ENCODE data around the gene PLP2. TPM values are rescaled to one million over a fixed set of nuclear protein-coding genes. Genes with fewer than 3 reads are reported as not detected.

PLP2 gene
- polyA plus RNA-seq, 4 donors, result 33.5 to 41.7 (median 36.1) TPM

GRCh38 chrX:49184294-49185281 is 12.9 kb downstream of the PLP2 start:
- peak in 3 of 4 donors; percentile 71 to 72 (median 71) for DNase-seq (ENCODE audit: low read depth in 4 of 4, low spot score in 3 of 4)

DNA sequence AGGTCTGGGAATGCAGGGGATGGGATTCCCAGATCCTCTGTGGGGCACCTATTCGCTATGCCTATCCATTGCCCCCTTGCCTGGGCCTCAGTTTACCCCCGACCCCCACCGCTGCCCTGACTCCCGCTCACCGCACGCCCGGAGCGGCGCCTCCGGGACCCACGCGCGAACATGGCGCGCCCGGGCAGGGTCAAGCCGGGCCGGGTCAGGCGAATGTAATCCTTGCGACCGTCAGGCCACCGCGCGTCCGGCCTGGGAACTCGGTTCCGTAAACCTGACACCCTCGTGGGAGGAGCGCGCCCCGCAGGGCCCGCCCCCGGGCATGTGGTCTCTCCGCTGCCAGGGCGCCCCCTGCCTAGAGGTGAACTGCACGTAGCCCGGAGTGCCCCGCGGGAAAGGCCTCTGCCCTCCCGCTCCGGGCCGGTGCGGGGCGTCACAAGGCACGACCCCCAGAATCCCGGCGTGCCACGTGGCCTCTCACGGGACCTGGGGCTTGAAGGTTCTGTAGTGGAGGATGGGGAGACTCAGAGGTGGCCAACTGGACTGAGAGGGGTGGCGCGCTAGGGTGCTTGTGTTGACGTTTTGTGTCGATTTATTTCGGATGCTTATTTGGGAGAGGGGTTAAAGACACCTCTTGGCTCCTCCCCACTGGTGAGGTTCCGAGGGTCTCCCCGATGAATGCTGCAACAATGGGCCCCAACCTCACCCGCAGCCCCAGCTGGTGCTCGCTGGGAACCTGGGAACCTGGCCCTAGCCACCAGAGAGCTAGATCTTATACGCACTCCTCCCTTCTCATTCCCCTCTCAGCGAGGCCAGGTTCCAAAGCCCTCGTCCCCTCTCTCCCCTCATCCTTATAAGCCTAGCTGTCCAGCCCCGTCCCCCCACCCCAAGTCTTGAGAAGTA is 14.7 kb downstream of the PLP2 start, which contains the start of gene PRICKLE3:
Gene PRICKLE3 (minus strand): TSS at position 249 of the 903 bp plus-strand sequence. CDS start 76 bp downstream, at position 173.
- no peak for DNase-seq (ENCODE audit: low read depth in 4 of 4, low spot score in 3 of 4)

DNA sequence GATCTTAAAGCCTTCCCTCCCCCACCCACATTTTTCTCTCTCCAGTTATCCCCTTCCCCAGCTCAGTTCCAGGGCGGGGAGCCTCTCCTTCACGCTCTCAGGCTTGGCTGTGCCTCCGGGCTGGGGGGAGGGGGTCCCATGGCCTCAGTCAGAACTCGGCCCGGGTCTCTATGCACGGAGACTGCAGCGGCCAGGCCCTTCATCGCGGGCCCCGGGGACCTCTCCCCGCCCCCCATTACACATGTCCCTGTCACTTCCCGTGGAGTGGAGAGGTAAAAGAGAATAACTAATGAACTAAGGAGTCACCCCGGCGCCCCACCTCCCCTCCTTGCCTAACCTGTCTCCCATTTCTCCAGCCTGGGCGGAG is 15.3 kb downstream of the PLP2 start:
- no peak for DNase-seq (ENCODE audit: low read depth in 4 of 4, low spot score in 3 of 4)

DNA sequence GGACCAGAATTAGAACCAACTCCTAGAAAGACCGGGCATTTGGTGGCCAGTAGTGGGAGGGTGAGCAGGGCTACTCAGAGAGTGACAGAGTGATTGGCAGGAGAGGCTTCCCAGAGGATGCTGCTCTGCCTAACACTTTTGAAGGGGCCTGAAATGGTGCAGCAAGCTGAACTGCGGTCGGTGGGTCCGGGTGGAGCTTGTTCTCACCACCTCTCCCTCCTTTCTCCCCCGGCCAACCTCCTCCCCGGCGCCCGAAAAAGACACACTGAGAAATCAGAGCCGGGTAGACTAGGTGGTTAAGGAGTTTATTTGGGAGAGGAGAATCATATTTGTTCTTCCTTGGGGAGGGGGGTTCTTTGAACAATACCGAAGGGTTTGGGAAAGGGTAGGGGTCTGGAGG is 15.8 kb downstream of the PLP2 start:
- DNase-seq (ENCODE audit: low read depth in 4 of 4, low spot score in 3 of 4), result no peak

- DNase-seq (ENCODE audit: low read depth in 4 of 4, low spot score in 3 of 4), result no peak
These were observed 16.9 kb downstream of the PLP2 start for GRCh38 chrX:49188468-49189076.

DNA sequence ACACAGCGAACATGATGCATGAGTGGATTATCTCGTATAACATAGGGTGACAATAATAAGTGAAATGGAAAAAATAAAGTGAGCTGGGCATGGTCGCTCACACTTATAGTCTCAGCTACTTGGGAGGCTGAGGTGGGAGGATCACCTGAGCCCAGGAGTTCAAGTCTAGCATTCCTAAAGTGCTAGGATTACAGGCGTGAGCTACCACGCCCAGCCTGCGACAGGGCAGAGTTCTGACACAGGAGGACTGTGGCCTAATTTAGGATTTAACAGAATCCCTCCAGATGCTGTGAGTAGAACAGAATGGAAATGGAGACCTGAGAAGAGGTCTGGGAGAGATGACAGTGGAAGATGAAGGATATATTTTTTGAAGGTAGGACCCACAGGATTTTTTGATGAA is 17.9 kb downstream of the PLP2 start:
- DNase-seq (ENCODE audit: low read depth in 4 of 4, low spot score in 3 of 4), result no peak

DNA sequence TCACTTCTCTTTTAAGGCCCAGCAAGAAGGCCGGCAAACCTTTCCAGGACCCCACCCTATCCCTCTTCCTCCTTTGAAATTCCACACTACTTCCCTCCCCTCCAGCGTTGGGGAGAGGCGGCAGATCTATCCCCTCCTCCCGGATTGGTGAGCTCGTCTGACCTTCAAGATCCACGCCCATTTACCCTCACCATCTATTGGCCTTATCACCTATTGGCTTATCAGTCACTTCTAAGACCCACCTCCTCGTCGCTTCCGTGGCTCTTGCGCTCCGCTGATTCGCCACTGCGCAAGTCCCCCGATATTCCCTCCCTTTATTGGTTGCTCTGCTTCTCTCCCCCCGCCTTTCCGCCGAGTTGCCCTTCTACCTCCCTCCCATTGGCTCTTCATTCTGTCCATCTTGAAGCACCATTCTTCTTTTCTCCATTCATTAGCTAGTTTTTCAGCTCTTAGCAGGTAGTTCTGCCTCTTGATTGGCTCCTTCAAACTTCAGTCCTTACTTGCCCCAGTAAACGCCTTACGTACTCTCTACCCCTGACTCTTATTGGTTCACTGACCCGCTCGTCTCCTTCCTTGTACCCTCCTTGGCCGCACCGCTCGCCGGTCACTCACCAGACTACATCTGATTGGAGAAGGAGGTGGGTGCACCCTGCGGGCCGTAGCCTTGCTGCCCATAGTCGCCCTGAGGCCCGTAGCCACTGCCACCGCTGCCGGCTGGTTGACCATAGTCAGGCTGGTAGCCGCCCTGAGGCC is 19.3 kb downstream of the PLP2 start:
- peak; percentile 77 to 93 (median 91) for DNase-seq (ENCODE audit: low read depth in 4 of 4, low spot score in 3 of 4)

GRCh38 chrX:49191574-49192011 is 19.9 kb downstream of the PLP2 start:
- DNase-seq (ENCODE audit: low read depth in 4 of 4, low spot score in 3 of 4), result no peak

DNA sequence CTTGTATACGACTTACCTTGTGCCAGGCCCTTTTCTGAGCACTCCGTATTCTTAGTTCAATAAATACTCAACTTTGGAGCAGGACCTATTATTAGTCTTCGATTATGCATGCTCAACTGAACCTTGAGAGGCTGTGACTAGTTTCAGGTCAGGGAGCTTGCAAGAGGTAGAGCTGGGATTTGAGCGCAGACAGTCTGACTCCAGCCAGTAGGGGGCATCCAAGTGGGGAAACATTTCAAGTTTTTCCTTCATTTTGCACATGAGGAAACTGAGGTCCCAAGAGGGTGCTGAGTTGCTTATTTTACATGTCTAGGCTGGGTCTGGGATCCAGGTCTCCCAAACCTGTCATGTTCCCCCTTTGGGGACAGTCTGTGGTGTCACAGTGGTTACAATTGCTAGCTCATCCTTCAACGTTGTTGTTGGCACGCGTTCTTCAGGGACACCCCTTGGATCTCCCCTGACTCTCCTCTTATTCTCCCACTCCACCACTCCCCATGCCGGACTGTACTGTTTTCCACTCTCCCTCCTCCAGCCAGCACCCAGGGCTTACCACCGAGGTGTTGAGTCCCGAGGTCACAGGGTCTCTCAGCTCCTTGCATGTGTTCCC is 21.1 kb downstream of the PLP2 start:
- DNase-seq (ENCODE audit: low read depth in 4 of 4, low spot score in 3 of 4), result no peak

DNA sequence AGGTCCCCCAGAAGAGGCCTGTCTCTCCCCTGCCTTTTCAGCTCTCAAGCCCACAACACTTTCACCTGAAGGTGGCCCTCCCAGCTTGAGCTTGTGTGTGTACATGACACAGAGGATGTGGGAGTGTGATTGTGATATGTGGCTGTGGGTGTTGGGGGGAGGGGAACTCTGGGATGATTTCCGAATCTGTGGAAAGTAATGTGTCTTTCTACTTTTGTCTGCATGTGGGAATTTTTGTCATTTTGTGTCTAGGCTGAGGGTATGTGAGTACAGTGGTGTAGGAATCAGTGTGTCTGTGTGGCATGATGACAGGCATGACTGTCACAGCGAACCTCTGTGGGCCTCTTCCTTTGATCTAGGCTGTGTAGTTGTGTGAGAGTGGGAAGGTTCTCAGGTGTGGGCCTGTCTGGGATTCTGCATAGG is 21.9 kb downstream of the PLP2 start:
- DNase-seq (ENCODE audit: low read depth in 4 of 4, low spot score in 3 of 4), result no peak

- no peak for DNase-seq (ENCODE audit: low read depth in 4 of 4, low spot score in 3 of 4)
These were observed 25.9 kb downstream of the PLP2 start for GRCh38 chrX:49197543-49198087.

GRCh38 chrX:49198540-49199314 is 27.0 kb downstream of the PLP2 start:
- DNase-seq (ENCODE audit: low read depth in 4 of 4, low spot score in 3 of 4), result no peak

- no peak for DNase-seq (ENCODE audit: low read depth in 4 of 4, low spot score in 3 of 4)
These were observed 27.6 kb downstream of the PLP2 start for GRCh38 chrX:49199315-49199595.

GRCh38 chrX:49199906-49200771 is 28.4 kb downstream of the PLP2 start, which contains the start of gene SYP:
Gene SYP, minus strand, starts transcription at chrX:49200193. Its CDS starts 7 bp downstream, at chrX:49200186.
- peak in 3 of 4 donors; percentile 57 to 72 (median 66) for DNase-seq (ENCODE audit: low read depth in 4 of 4, low spot score in 3 of 4)

GRCh38 chrX:49202022-49202421 is 30.3 kb downstream of the PLP2 start:
- no peak for DNase-seq (ENCODE audit: low read depth in 4 of 4, low spot score in 3 of 4)

- DNase-seq (ENCODE audit: low read depth in 4 of 4, low spot score in 3 of 4), result no peak
These were observed 31.8 kb downstream of the PLP2 start for GRCh38 chrX:49203536-49203935.

DNA sequence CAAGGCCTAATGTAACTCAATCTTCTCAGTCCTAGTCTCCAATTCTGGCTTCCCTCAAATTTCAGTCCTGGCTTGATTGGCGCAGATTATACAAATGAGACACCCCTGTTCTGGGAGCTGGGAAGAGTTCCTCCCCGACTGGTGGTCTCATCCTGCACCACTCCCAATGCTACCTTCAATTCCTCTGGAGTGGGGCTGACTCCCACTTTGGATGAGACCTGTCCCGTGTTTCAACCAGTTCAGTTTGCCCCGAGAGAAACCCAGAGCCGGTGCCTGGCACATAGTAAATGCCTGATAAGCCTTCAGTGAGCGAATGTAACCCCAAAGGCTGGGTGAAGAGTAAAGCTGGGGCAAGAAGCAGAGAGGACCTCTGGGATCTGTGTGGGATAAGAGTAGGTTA is 32.3 kb downstream of the PLP2 start:
- no peak for DNase-seq (ENCODE audit: low read depth in 4 of 4, low spot score in 3 of 4)

- no peak for DNase-seq (ENCODE audit: low read depth in 4 of 4, low spot score in 3 of 4)
These were observed 33.0 kb downstream of the PLP2 start for GRCh38 chrX:49204709-49205108.
